Thyroid gland (tissue), 4 donors: Measurements from ENCODE around the gene AMER3. TPM values are rescaled to one million over a fixed set of nuclear protein-coding genes. Genes with fewer than 3 reads are reported as not detected.
"Not testable (repeated sequence)": the region's sequence is repeated elsewhere in the genome, so short reads cannot be mapped to it uniquely, and the experiment has no call there.

Experiments used
- DNase-seq, 2 donors: peaks; one replicate each; pipeline ENCODE4 v3.0.0-alpha.2; 2019
- H3K27ac ChIP-seq, 3 donors: fragments of 200-600 bp; sonication (generic); 1 replicate in 2 of 3; 2 replicates in 1 of 3; pipeline ENCODE4 v1.5.1; 2016 to 2019; ENCODE audit warnings: mild to moderate bottlenecking in 1 of 3, moderate library complexity in 1 of 3
- H3K27me3 ChIP-seq: fragments of 200-600 bp; sonication (generic); one replicate; pipeline ENCODE4 v1.5.1; 2019
- H3K36me3 ChIP-seq, 2 donors: fragments of 200-600 bp; sonication (generic); one replicate each; pipeline ENCODE4 v1.5.1; 2016 to 2019
- H3K4me1 ChIP-seq, 2 donors: fragments of 200-600 bp; sonication (generic); one replicate each; pipeline ENCODE4 v1.5.1; 2017 to 2019
- H3K4me3 ChIP-seq, 3 donors: fragments of 200-600 bp; sonication (generic); replicated peaks in 1 of 3; 1 replicate in 2 of 3; 2 replicates in 1 of 3; pipeline ENCODE4 v1.5.1; 2016; ENCODE audit warnings: mild to moderate bottlenecking in 1 of 3
- H3K9me3 ChIP-seq: fragments of 200-600 bp; sonication (generic); one replicate; pipeline ENCODE4 v1.5.1; 2017
- CTCF ChIP-seq, 6 experiments: fragments of 200-600 bp in 3 of 6; fragments of 450-650 bp in 3 of 6; sonication (generic) in 3 of 6; IDR thresholded peaks; one replicate each; pipeline ENCODE4 v1.5.1; 2016 to 2019; ENCODE audit warnings: antibody characterized with exemption in 6 of 6, mild to moderate bottlenecking in 2 of 6, inconsistent platforms in 1 of 6, moderate library complexity in 1 of 6
- POLR2A ChIP-seq, 2 donors: fragments of 450-650 bp; IDR thresholded peaks; one replicate each; pipeline ENCODE4 v1.6.1; 2017; ENCODE audit warnings: antibody characterized with exemption in 2 of 2, mild to moderate bottlenecking in 2 of 2, moderate library complexity in 1 of 2
- WGBS, 2 donors: methylation state at CpG; one replicate each; pipeline ENCODE4 v1.1.5; 2017; 5-methylcytosine and 5-hydroxymethylcytosine counted together
- intact Hi-C: fragments of 100-400 bp; cut with DNase I; formaldehyde crosslinking; loops from one replicate; pipeline ENCODE4 v1.15.1; 2023
- total RNA-seq, 4 donors: library from RNA; depleted of rRNA; stranded (reverse); fragments of >200 nt; gene quantifications; one replicate each; pipeline ENCODE4 v1.2.3, GENCODE V29; 2016

The AMER3 gene
- total RNA-seq, 4 donors from 2014 or later, result 0.08 TPM; not detected in 3

GRCh38 chr2:130729322-130730299, 25.7 kb upstream of the AMER3 start:
- intact Hi-C loops, result no loop called here
- TF ChIP-seq CTCF (IDR thresholded peaks at IDR 0.05) (no peak), POLR2A (IDR thresholded peaks at IDR 0.05) (no peak)
- no peaks in the 10 kb centered on the region for H3K36me3 ChIP-seq
- peak; percentile 20 to 24 for DNase-seq
- no peaks in the 10 kb centered on the region for H3K27me3 ChIP-seq
- peaks cover 9 to 17% of the 10 kb centered on the region in 2 donors for H3K4me1 ChIP-seq
- WGBS, 2 donors, result 83 to 86% methylated on average over 12 to 16 of the region's 17 CpGs
- no peak overlapping the region for H3K27ac ChIP-seq
- H3K4me3 ChIP-seq, result no peak overlapping the region
- no peaks in the 10 kb centered on the region for H3K9me3 ChIP-seq

GRCh38 chr2:130732257-130732656, 23.1 kb upstream of the AMER3 start:
- DNase-seq, H3K36me3 ChIP-seq, H3K27ac ChIP-seq, H3K27me3 ChIP-seq, H3K9me3 ChIP-seq, H3K4me1 ChIP-seq, intact Hi-C loops, H3K4me3 ChIP-seq: not testable (repeated sequence)
- WGBS, 2 donors, result 92% methylated on average over 11 of the region's 11 CpGs

- Histone ChIP-seq H3K27ac (no peak overlapping the region), H3K9me3 (no peaks in the 10 kb centered on the region), H3K4me3 (no peak overlapping the region), H3K4me1 (no peaks in the 10 kb centered on the region), H3K27me3 (no peaks in the 10 kb centered on the region), H3K36me3 (no peaks in the 10 kb centered on the region)
- intact Hi-C loops, result no loop called here
- 91 to 98% methylated on average over 3 of the region's 3 CpGs for WGBS, 2 donors
- TF ChIP-seq POLR2A (IDR thresholded peaks at IDR 0.05), result no peak
- TF ChIP-seq CTCF (IDR thresholded peaks at IDR 0.05), result no peak
- no peak for DNase-seq
These were observed 20.1 kb upstream of the AMER3 start for GRCh38 chr2:130735200-130735599.

GRCh38 chr2:130736487-130736886, 18.9 kb upstream of the AMER3 start:
- Histone ChIP-seq H3K4me1 (no peaks in the 10 kb centered on the region), H3K4me3 (no peak overlapping the region), H3K9me3 (no peaks in the 10 kb centered on the region), H3K27ac (no peak overlapping the region), H3K36me3 (no peaks in the 10 kb centered on the region), H3K27me3 (no peaks in the 10 kb centered on the region)
- DNase-seq, result no peak
- TF ChIP-seq POLR2A (IDR thresholded peaks at IDR 0.05), result no peak
- no peak for TF ChIP-seq CTCF (IDR thresholded peaks at IDR 0.05)
- WGBS, 2 donors, result 71 to 73% methylated on average over 6 of the region's 6 CpGs
- intact Hi-C loops, result no loop called here

GRCh38 chr2:130737592-130737991, 17.7 kb upstream of the AMER3 start:
- H3K9me3 ChIP-seq, result no peaks in the 10 kb centered on the region
- no peak overlapping the region for H3K27ac ChIP-seq
- intact Hi-C loops, result no loop called here
- no peaks in the 10 kb centered on the region for H3K4me1 ChIP-seq
- no peak overlapping the region for H3K4me3 ChIP-seq
- H3K36me3 ChIP-seq, result no peaks in the 10 kb centered on the region
- no peak for TF ChIP-seq CTCF (IDR thresholded peaks at IDR 0.05)
- no peak for TF ChIP-seq POLR2A (IDR thresholded peaks at IDR 0.05)
- 90 to 95% methylated on average over 6 to 14 of the region's 14 CpGs for WGBS, 2 donors
- no peaks in the 10 kb centered on the region for H3K27me3 ChIP-seq
- no peak for DNase-seq
